ENCODE results near the gene NELFA.
A peak's percentile ranks its signal among the peaks of the same experiment; 100 is the strongest.

The NELFA gene

GRCh38 chr4:2044119-2044485, 35.3 kb upstream of the NELFA start:
- TF ChIP-seq CTCF (IDR thresholded peaks at IDR 0.05; ENCODE audit: insufficient read depth, low read depth, low read length, missing control alignments) = no peak
- DNase-seq (ENCODE audit: low read depth) = no peak
- H3K4me3 ChIP-seq (ENCODE audit: low read length) = no peak overlapping the region

GRCh38 chr4:2043396-2044118, 34.8 kb upstream of the NELFA start:
- no peak overlapping the region for H3K4me3 ChIP-seq (ENCODE audit: low read length)
- TF ChIP-seq CTCF (IDR thresholded peaks at IDR 0.05; ENCODE audit: insufficient read depth, low read depth, low read length, missing control alignments) = no peak
- no peak for DNase-seq (ENCODE audit: low read depth)

GRCh38 chr4:2042947-2043395, 34.2 kb upstream of the NELFA start:
- no peak for TF ChIP-seq CTCF (IDR thresholded peaks at IDR 0.05; ENCODE audit: insufficient read depth, low read depth, low read length, missing control alignments)
- no peak overlapping the region for H3K4me3 ChIP-seq (ENCODE audit: low read length)
- no peak for DNase-seq (ENCODE audit: low read depth)

GRCh38 chr4:2042204-2042946, 33.6 kb upstream of the NELFA start:
- no peak for TF ChIP-seq CTCF (IDR thresholded peaks at IDR 0.05; ENCODE audit: insufficient read depth, low read depth, low read length, missing control alignments)
- peak overlapping the region; percentile 50 for H3K4me3 ChIP-seq (ENCODE audit: low read length)
- DNase-seq (ENCODE audit: low read depth) = no peak

- DNase-seq (ENCODE audit: low read depth) = peak; percentile 41
- TF ChIP-seq CTCF (IDR thresholded peaks at IDR 0.05; ENCODE audit: insufficient read depth, low read depth, low read length, missing control alignments) = no peak
- H3K4me3 ChIP-seq (ENCODE audit: low read length) = peak overlapping the region; percentile 50
These were observed 32.7 kb upstream of the NELFA start for GRCh38 chr4:2041239-2042130.

GRCh38 chr4:2040391-2041238, 31.8 kb upstream of the NELFA start:
- no peak for TF ChIP-seq CTCF (IDR thresholded peaks at IDR 0.05; ENCODE audit: insufficient read depth, low read depth, low read length, missing control alignments)
- no peak for DNase-seq (ENCODE audit: low read depth)
- H3K4me3 ChIP-seq (ENCODE audit: low read length) = no peak overlapping the region

All from epithelial cell of esophagus (primary cell).